ENCODE measurements around the gene LRTM2.
"Not testable (repeated sequence)": the region's sequence is repeated elsewhere in the genome, so short reads cannot be mapped to it uniquely, and the experiment has no call there.

The LRTM2 gene

GRCh38 chr12:1811281-1811947, 9.0 kb upstream of the LRTM2 start:
- DNase-seq (ENCODE audit: low read depth): peak; percentile 83

GRCh38 chr12:1811948-1812291, 8.4 kb upstream of the LRTM2 start:
- DNase-seq (ENCODE audit: low read depth): no peak

GRCh38 chr12:1812650-1813302, 7.6 kb upstream of the LRTM2 start:
- peak; percentile 85 for DNase-seq (ENCODE audit: low read depth)

DNA sequence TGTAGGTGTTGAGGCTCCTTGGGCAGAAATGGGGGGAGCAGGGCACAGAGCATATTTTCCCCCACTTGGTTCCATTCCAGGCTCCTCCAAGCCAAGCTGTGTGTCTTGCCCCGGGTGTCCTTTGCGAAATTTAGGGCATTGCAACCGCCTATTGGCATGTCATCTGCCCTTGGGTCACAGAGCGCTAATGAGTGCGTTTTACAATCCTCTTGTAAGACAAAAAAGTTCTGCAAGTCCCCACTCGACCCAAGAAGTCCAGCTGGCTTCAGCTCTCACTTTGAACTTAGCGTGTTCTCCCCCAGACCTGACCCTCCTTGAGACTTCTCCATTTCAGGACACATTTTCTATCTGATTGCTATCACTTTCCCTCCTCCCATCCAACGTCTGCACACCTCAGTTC, 6.1 kb upstream of the LRTM2 start:
- DNase-seq (ENCODE audit: low read depth): no peak

DNA sequence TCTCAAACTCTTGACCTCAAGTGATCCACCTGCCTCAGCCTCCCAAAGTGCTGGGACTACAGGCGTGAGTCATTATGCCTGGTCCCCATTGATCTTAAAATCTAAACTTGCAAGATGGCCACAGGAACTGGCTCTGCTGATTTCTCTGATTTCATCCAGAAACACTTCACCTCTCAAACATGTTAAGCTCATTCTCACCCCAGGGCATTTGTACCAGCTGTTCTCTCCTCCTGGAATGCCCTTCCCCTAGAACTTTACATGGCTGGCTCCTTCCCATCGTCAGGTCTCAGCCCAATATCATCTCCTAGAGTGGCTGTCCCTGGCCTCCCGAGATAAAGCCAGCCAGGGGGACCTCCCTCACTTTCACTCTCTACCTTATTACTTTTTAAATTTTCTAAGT, 5.3 kb upstream of the LRTM2 start:
- no peak for DNase-seq (ENCODE audit: low read depth)

DNA sequence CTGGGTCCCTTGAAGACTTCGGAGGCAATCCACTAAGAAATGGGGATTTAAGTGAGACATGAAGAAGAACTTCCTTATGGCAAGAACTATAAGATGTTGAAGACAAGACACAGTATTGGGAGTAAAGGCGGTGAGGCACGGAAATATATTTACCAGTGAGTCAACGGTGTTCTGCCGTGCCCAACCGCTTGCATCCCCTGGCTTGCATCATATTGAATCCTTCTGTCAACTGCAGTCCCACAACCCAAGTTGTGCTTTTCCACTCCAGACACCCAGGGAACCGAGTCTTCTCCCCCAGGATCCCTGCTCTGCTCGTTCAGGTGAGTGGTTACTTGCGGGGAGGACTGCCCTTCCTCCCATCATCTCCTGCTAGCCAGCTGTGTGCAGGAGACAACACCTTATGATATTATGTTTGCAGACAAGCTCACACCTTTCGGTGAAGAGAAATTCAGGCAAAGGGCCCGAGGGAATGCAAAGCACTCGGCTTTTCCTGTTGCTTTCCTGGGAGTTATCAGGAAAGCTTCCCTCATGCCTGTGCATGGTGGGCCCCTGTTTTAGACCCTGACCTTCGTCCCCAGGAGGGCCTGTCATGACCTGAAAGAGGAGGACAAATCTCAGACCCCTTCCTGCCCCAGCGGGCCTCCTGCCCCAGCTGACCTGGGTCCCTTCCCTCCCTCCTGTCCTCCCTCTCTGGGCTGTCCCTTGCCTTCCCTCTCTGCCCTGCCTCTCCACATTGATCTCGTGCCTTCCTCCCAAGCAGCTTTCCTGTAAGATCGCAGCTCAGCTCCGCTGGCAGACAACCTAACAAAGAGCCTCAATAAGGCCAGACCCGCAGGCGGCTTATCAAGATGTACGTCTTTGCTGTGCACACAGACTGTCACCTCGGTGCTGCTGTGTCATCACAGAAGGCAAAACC, 4.3 kb upstream of the LRTM2 start:
- no peak for DNase-seq (ENCODE audit: low read depth)

- DNase-seq (ENCODE audit: low read depth): no peak
Measured at GRCh38 chr12:1816730-1817348, 3.5 kb upstream of the LRTM2 start.

DNA sequence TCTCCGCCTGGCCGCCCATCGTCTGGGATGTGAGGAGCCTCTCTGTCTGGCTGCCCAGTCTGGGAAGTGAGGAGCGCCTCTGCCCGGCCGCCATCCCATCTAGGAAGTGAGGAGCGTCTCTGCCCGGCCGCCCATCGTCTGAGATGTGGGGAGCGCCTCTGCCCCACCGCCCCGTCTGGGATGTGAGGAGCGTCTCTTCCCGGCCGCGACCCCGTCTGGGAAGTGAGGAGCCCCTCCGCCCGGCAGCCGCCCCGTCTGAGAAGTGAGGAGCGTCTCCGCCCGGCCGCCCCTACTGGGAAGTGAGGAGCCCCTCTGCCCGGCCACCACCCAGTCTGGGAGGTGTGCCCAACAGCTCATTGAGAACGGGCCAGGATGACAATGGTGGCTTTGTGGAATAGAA, 2.4 kb upstream of the LRTM2 start:
- not testable (repeated sequence) for DNase-seq (ENCODE audit: low read depth)

- no peak for DNase-seq (ENCODE audit: low read depth)
Measured at GRCh38 chr12:1819050-1819449, 1.3 kb upstream of the LRTM2 start.

DNA sequence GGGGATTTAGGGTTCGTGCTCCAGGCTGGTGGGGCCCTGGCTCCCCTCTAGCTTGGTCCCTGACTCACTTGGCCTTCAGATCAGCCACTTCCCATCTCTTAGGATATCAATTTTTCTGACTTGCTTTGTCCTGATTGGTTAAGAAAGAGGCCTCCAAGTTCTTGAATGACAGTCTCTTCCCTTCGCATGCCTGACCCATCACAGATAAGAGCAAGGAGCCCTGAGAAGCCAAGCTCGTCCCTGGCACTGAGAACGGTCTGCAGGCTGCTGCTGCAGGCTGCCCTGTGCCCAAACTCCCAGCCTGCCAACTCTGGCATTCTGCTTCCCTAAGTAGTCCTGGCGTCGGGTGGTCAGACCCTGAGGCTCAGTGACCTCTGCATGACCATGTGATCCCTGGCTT, 794 bp upstream of the LRTM2 start:
- no peak for DNase-seq (ENCODE audit: low read depth)

- no peak for DNase-seq (ENCODE audit: low read depth)
Measured at GRCh38 chr12:1820896-1821291, 529 bp downstream of the LRTM2 start.

GRCh38 chr12:1821805-1822204, 1.4 kb downstream of the LRTM2 start:
- no peak for DNase-seq (ENCODE audit: low read depth)

- DNase-seq (ENCODE audit: low read depth): no peak
Measured at GRCh38 chr12:1822699-1823098, 2.3 kb downstream of the LRTM2 start.

GRCh38 chr12:1823237-1823636, 2.9 kb downstream of the LRTM2 start:
- no peak for DNase-seq (ENCODE audit: low read depth)

DNA sequence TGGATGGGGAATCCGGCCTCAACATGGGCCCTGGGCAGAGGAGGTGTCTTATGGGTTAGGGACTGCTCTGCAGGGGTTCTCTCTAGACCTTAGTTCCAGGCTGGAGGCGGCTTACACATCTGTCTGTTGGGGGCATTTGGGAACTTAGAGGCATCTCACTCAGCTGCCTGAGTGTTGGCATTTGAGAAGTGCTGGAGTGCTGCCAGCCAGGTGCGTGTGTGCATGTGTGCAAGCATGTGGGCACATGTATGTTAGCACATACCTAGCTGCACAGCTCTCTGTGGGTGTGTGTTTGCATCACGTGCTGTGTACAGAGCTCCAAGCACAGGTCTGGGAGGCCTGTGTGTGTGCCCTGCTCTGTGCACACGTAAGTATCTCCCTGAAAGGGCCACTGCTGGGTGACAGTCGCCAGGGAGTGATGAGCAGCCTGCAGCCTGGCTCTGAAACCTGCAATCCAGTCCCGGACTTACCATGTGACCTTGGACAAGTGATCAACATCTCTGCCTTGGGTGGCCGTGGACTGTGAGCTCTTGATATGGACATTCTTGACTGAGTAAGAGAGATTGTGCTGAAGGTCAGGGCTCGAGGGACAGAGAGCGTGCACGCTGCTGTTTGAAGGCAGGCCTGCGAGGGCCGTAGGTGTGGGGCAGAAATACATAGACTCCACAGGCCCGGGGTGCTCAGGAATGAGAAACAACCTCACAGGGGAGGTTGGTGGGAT, 5.2 kb downstream of the LRTM2 start:
- DNase-seq (ENCODE audit: low read depth): no peak

DNA sequence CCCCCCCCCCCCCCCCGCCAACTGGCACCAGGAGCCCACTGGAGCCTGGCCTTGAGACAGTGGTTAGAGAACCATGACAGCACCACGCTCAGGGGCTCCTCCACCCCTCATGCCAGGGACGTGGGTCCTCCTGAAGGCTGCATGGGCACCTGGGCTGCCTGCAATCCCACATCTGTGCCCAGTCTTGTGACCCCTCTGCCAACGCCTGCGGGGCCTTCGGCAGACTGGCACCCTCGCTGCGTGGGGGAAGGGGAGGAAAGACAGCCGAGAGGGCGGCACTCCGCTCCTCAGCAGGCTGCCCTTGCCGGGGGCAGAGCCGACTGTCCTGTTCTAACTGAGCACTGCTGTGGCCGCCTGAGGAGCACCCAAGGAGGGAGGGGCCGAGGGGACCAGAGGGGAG, 6.0 kb downstream of the LRTM2 start:
- DNase-seq (ENCODE audit: low read depth): no peak

DNA sequence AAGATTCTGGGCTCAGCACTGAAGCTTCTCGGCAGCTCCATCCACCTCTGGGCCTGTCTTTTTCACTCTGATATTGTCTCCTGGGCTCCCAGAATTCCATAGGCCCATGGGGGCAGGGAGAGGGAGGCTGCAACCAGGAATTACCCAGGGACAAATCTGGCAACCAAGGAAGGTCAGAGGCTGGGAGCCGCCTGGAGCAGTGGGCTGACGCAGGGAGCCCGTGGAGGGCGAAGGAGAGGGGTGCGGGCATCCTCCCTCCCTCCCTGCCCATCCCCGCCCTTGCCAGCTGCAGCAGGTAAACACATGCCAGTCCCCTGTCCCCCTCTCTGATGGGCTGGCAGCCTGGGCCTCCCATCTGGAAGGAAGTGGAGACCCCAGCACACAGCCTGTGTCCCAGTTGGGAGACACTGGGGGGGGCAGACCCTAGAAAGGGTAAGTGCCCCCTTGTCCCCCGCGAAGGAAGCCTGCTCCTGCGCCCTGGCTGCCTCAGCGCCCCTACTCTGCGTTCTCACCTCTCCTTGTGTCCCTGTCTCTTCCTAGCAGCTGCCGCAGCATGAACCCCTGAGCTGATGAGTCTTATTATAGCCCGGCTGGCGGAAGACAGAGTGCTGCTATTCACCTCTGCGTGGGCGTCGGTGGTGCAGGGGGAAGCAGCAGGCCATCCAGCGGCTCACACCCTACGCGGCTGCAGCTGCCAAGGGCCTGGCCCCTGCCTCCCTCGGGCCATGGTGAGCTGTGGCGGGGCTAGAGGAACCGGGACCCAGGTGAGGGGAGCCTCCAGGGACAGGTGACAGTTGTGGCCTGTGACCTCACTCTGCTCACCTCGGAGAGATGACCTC, 6.7 kb downstream of the LRTM2 start:
- no peak for DNase-seq (ENCODE audit: low read depth)

- DNase-seq (ENCODE audit: low read depth): no peak
Measured at GRCh38 chr12:1827826-1828805, 7.8 kb downstream of the LRTM2 start.

GRCh38 chr12:1828856-1829255, 8.5 kb downstream of the LRTM2 start:
- DNase-seq (ENCODE audit: low read depth): no peak

Measured in iris pigment epithelial cell (primary cell).